Vagina (tissue), 2 donors: ENCODE results near the gene DDX6. TPM values are rescaled to one million over a fixed set of nuclear protein-coding genes. Genes with fewer than 3 reads are reported as not detected.
"Not testable (repeated sequence)": the region's sequence is repeated elsewhere in the genome, so short reads cannot be mapped to it uniquely, and the experiment has no call there.

Source experiments
- DNase-seq, 2 donors: peaks; one replicate each; pipeline ENCODE4 v3.0.0-alpha.2; 2017; ENCODE audit errors: extremely low spot score in 2 of 2
- H3K27ac ChIP-seq: fragments of 200-600 bp; sonication (generic); one replicate; pipeline ENCODE4 v1.5.1; 2019
- H3K27me3 ChIP-seq: fragments of 200-600 bp; sonication (generic); one replicate; pipeline ENCODE4 v1.5.1; 2019
- H3K36me3 ChIP-seq, 2 donors: fragments of 200-600 bp; sonication (generic); one replicate each; pipeline ENCODE4 v1.5.1; 2017 to 2019
- H3K4me1 ChIP-seq: fragments of 200-600 bp; sonication (generic); one replicate; pipeline ENCODE4 v1.5.1; 2019
- H3K4me3 ChIP-seq, 2 donors: fragments of 200-600 bp; sonication (generic); 1 replicate in 1 of 2; 2 replicates in 1 of 2; pipeline ENCODE4 v1.5.1; 2016 to 2019
- H3K9me3 ChIP-seq: fragments of 200-600 bp; sonication (generic); one replicate; pipeline ENCODE4 v1.5.1; 2019
- CTCF ChIP-seq, 3 experiments: fragments of 450-650 bp in 2 of 3; fragments of 200-600 bp in 1 of 3; sonication (generic) in 1 of 3; IDR thresholded peaks; one replicate each; pipeline ENCODE4 v1.5.1; 2017 to 2019; ENCODE audit warnings: antibody characterized with exemption in 3 of 3, mild to moderate bottlenecking in 2 of 3, moderate library complexity in 2 of 3
- POLR2A ChIP-seq, 2 donors: fragments of 450-650 bp; IDR thresholded peaks; one replicate each; pipeline ENCODE4 v1.6.1; 2017; ENCODE audit warnings: antibody characterized with exemption in 2 of 2, mild to moderate bottlenecking in 2 of 2, moderate library complexity in 2 of 2
- POLR2AphosphoS5 ChIP-seq, 2 donors: sonication (generic); formaldehyde crosslinking; IDR thresholded peaks; one replicate each; pipeline ENCODE4 v1.9.0; 2017; ENCODE audit warnings: antibody characterized with exemption in 2 of 2, mild to moderate bottlenecking in 2 of 2, low read depth in 1 of 2; ENCODE audit not compliant: insufficient read depth in 1 of 2
- intact Hi-C: fragments of 100-400 bp; cut with DNase I; formaldehyde crosslinking; loops from one replicate; pipeline ENCODE4 v1.15.1; 2023
- total RNA-seq: library from RNA; depleted of rRNA; stranded (reverse); fragments of >200 nt; gene quantifications from one replicate; pipeline ENCODE4 v1.2.3, GENCODE V29; 2016

DDX6 gene
- total RNA-seq, 1 donor from 2014 or later: 81.5 TPM

GRCh38 chr11:118783724-118784495, 7.1 kb downstream of the DDX6 start:
- H3K36me3 ChIP-seq: peaks cover 4 to 40% of the 10 kb centered on the region in 2 donors
- DNase-seq: no peak
- no peaks in the 10 kb centered on the region for H3K27me3 ChIP-seq
- peaks cover 84% of the 10 kb centered on the region for H3K4me1 ChIP-seq
- no peak overlapping the region for H3K27ac ChIP-seq
- intact Hi-C loops: loop anchor here (2.0 kb wide), 1 partner anchor 145 kb away; no protein-coding TSS in a partner anchor
- no peak overlapping the region for H3K4me3 ChIP-seq
- H3K9me3 ChIP-seq: no peaks in the 10 kb centered on the region
- TF ChIP-seq POLR2AphosphoS5 (IDR thresholded peaks at IDR 0.05; ENCODE audit: insufficient read depth in 1 of 2, low read depth in 1 of 2): no peak
- no peak for TF ChIP-seq CTCF (IDR thresholded peaks at IDR 0.05)
- no peak for TF ChIP-seq POLR2A (IDR thresholded peaks at IDR 0.05)

GRCh38 chr11:118783324-118783723, 7.6 kb downstream of the DDX6 start:
- H3K9me3 ChIP-seq, DNase-seq, H3K27me3 ChIP-seq, H3K4me3 ChIP-seq, intact Hi-C loops, H3K27ac ChIP-seq: not testable (repeated sequence)
- H3K4me1 ChIP-seq: peaks cover 78% of the 10 kb centered on the region
- H3K36me3 ChIP-seq: peaks cover 4 to 45% of the 10 kb centered on the region in 2 donors

GRCh38 chr11:118778898-118779297, 12.1 kb downstream of the DDX6 start:
- H3K4me1 ChIP-seq: peaks cover 70% of the 10 kb centered on the region
- no peak overlapping the region for H3K4me3 ChIP-seq
- H3K27ac ChIP-seq: no peak overlapping the region
- DNase-seq: no peak
- H3K36me3 ChIP-seq: peaks cover 4 to 63% of the 10 kb centered on the region in 2 donors
- intact Hi-C loops: no loop called here
- no peaks in the 10 kb centered on the region for H3K9me3 ChIP-seq
- H3K27me3 ChIP-seq: no peaks in the 10 kb centered on the region
- TF ChIP-seq CTCF (IDR thresholded peaks at IDR 0.05): no peak
- no peak for TF ChIP-seq POLR2A (IDR thresholded peaks at IDR 0.05)
- TF ChIP-seq POLR2AphosphoS5 (IDR thresholded peaks at IDR 0.05; ENCODE audit: insufficient read depth in 1 of 2, low read depth in 1 of 2): no peak

GRCh38 chr11:118774032-118774431, 16.9 kb downstream of the DDX6 start:
- no peak overlapping the region for H3K27ac ChIP-seq
- H3K27me3 ChIP-seq: no peaks in the 10 kb centered on the region
- peaks cover 83% of the 10 kb centered on the region for H3K4me1 ChIP-seq
- peaks cover 0 to 35% of the 10 kb centered on the region in 2 donors for H3K36me3 ChIP-seq
- H3K4me3 ChIP-seq: no peak overlapping the region
- intact Hi-C loops: no loop called here
- no peak for DNase-seq
- TF ChIP-seq CTCF (IDR thresholded peaks at IDR 0.05) (no peak), POLR2AphosphoS5 (IDR thresholded peaks at IDR 0.05; ENCODE audit: insufficient read depth in 1 of 2, low read depth in 1 of 2) (no peak), POLR2A (IDR thresholded peaks at IDR 0.05) (no peak)
- H3K9me3 ChIP-seq: no peaks in the 10 kb centered on the region

- no peak overlapping the region for H3K4me3 ChIP-seq
- H3K9me3 ChIP-seq: no peaks in the 10 kb centered on the region
- no peak for TF ChIP-seq POLR2AphosphoS5 (IDR thresholded peaks at IDR 0.05; ENCODE audit: insufficient read depth in 1 of 2, low read depth in 1 of 2)
- no peak for TF ChIP-seq POLR2A (IDR thresholded peaks at IDR 0.05)
- no peak for TF ChIP-seq CTCF (IDR thresholded peaks at IDR 0.05)
- H3K27me3 ChIP-seq: no peaks in the 10 kb centered on the region
- no peak overlapping the region for H3K27ac ChIP-seq
- intact Hi-C loops: no loop called here
- no peak for DNase-seq
- H3K4me1 ChIP-seq: peaks cover 96% of the 10 kb centered on the region
- peaks cover 0 to 26% of the 10 kb centered on the region in 2 donors for H3K36me3 ChIP-seq
Observed at GRCh38 chr11:118771547-118772288, 19.2 kb downstream of the DDX6 start.
